OCI-LY7 (cell line): Measurements from ENCODE around the gene ZC3H4.

ENCODE experiments used
- CTCF ChIP-seq: fragments of 200-600 bp; sonication (generic); conservative IDR thresholded peaks from 2 replicates; pipeline ENCODE4 v1.5.1; 2014; ENCODE audit warnings: mild to moderate bottlenecking, antibody characterized with exemption, low read length, moderate library complexity, mixed read lengths
- EZH2phosphoT487 ChIP-seq: fragments of 200-600 bp; sonication (generic); IDR thresholded peaks from 2 replicates; pipeline ENCODE4 v1.6.1; 2018; ENCODE audit warnings: low read depth, borderline replicate concordance, mild to moderate bottlenecking, mixed run types, antibody characterized with exemption, low read length, moderate library complexity, mixed read lengths

GRCh38 chr19:47152205-47152604 lies 38.6 kb upstream of the ZC3H4 start:
- TF ChIP-seq CTCF (no peak), EZH2phosphoT487 (no peak)
